Astrocyte (in vitro differentiated cells and primary cell): ENCODE results near the gene ACVR2B. TPM values are rescaled to one million over a fixed set of nuclear protein-coding genes. Genes with fewer than 3 reads are reported as not detected.

Experiments
- DNase-seq: peaks from one replicate; pipeline ENCODE4 v3.0.0-alpha.2; 2010; ENCODE audit warnings: low read depth
- FAIRE-seq: peaks from 2 replicates; lab custom pipeline; 2011; peaks lifted over from hg19 to GRCh38; lab: Jason Lieb, UNC
- H2AFZ ChIP-seq: 2 replicates; pipeline ENCODE4 v1.6.0; 2012; ENCODE audit warnings: low read depth, low read length, inconsistent platforms
- H3K27ac ChIP-seq: 2 replicates; pipeline ENCODE4 v1.5.1; 2011; ENCODE audit warnings: low read depth, low read length, inconsistent platforms
- H3K27me3 ChIP-seq: 2 replicates; pipeline ENCODE4 v1.6.0; 2011; ENCODE audit warnings: low read length, inconsistent platforms; ENCODE audit not compliant: insufficient read depth
- H3K36me3 ChIP-seq: 2 replicates; pipeline ENCODE4 v1.5.1; 2011; ENCODE audit warnings: low read length, inconsistent platforms; ENCODE audit not compliant: insufficient read depth
- H3K4me1 ChIP-seq: 2 replicates; pipeline ENCODE4 v1.5.1; 2011; ENCODE audit warnings: low read length, inconsistent platforms; ENCODE audit not compliant: insufficient read depth
- H3K4me2 ChIP-seq: 2 replicates; pipeline ENCODE4 v1.6.0; 2012; ENCODE audit warnings: low read length, inconsistent platforms
- H3K4me3 ChIP-seq: 2 replicates; pipeline ENCODE4 v1.5.1; 2011; ENCODE audit warnings: low read depth, mild to moderate bottlenecking, low read length, inconsistent platforms; ENCODE audit not compliant: insufficient read depth
- H3K79me2 ChIP-seq: 2 replicates; pipeline ENCODE4 v1.6.0; 2012; ENCODE audit warnings: mild to moderate bottlenecking, low read length, inconsistent platforms; ENCODE audit not compliant: insufficient read depth
- H3K9ac ChIP-seq: 2 replicates; pipeline ENCODE4 v1.6.0; 2012; ENCODE audit warnings: mild to moderate bottlenecking, low read length, inconsistent platforms
- H3K9me3 ChIP-seq: 2 replicates; pipeline ENCODE4 v1.5.1; 2012; ENCODE audit warnings: low read depth, mild to moderate bottlenecking, low read length, inconsistent platforms; ENCODE audit not compliant: insufficient read depth
- H4K20me1 ChIP-seq: 2 replicates; pipeline ENCODE4 v1.6.0; 2012; ENCODE audit warnings: low read length, inconsistent platforms; ENCODE audit not compliant: insufficient read depth
- H3K27ac Mint-ChIP-seq: one replicate; pipeline ENCODE4 v1.8.0; 2021; ENCODE audit warnings: mild to moderate bottlenecking, mixed read lengths; ENCODE audit not compliant: unreplicated experiment
- H3K27me3 Mint-ChIP-seq: one replicate; pipeline ENCODE4 v1.8.0; 2021; ENCODE audit warnings: low read depth, mixed read lengths; ENCODE audit not compliant: unreplicated experiment
- H3K36me3 Mint-ChIP-seq: one replicate; pipeline ENCODE4 v1.8.0; 2021; ENCODE audit warnings: low read depth, mixed read lengths; ENCODE audit not compliant: unreplicated experiment
- H3K4me1 Mint-ChIP-seq: one replicate; pipeline ENCODE4 v1.8.0; 2021; ENCODE audit warnings: low read depth, mixed read lengths; ENCODE audit not compliant: unreplicated experiment
- H3K4me3 Mint-ChIP-seq: one replicate; pipeline ENCODE4 v1.8.0; 2021; ENCODE audit warnings: mild to moderate bottlenecking, moderate library complexity, mixed read lengths; ENCODE audit not compliant: unreplicated experiment
- H3K9me3 Mint-ChIP-seq: one replicate; pipeline ENCODE4 v1.8.0; 2021; ENCODE audit warnings: mild to moderate bottlenecking, mixed read lengths; ENCODE audit not compliant: unreplicated experiment
- CTCF ChIP-seq: IDR thresholded peaks from 2 replicates; pipeline ENCODE4 v1.5.1; 2011; ENCODE audit warnings: low read depth, mild to moderate bottlenecking, inconsistent platforms, low read length, moderate library complexity; ENCODE audit not compliant: insufficient read depth
- EZH2 ChIP-seq: IDR thresholded peaks from 2 replicates; pipeline ENCODE4 v1.6.1; 2012; ENCODE audit warnings: mild to moderate bottlenecking, low read length, inconsistent platforms; ENCODE audit not compliant: insufficient read depth
- total RNA-seq: library from RNA; stranded (reverse); gene quantifications from 2 replicates; pipeline ENCODE4 v1.2.1, GENCODE V29; 2021

ACVR2B gene
- total RNA-seq, 1 donor from 2014 or later, result 14.7 TPM

- H3K27me3 Mint-ChIP-seq, result no peaks in the 10 kb centered on the region
- TF ChIP-seq CTCF (no peak), EZH2 (no peak)
- no peak for DNase-seq
Observed at GRCh38 chr3:38476157-38476756, 22.6 kb downstream of the ACVR2B start.

GRCh38 chr3:38477057-38477820 lies 23.5 kb downstream of the ACVR2B start:
- H3K27me3 Mint-ChIP-seq, result no peaks in the 10 kb centered on the region
- H3K27me3 ChIP-seq, result no peaks in the 10 kb centered on the region
- H2AFZ ChIP-seq, result no peak overlapping the region
- no peak overlapping the region for H3K4me2 ChIP-seq
- no peak for DNase-seq
- no peak overlapping the region for H3K4me3 ChIP-seq
- H3K79me2 ChIP-seq, result peaks cover 3% of the 10 kb centered on the region
- no peaks in the 10 kb centered on the region for H3K4me1 ChIP-seq
- H3K9me3 Mint-ChIP-seq, result peaks cover 3% of the 10 kb centered on the region
- H3K36me3 Mint-ChIP-seq, result peaks cover 5% of the 10 kb centered on the region
- peaks cover 10% of the 10 kb centered on the region for H3K4me1 Mint-ChIP-seq
- TF ChIP-seq EZH2 (no peak), CTCF (no peak)
- H4K20me1 ChIP-seq, result peaks cover 26% of the 10 kb centered on the region
- H3K4me3 Mint-ChIP-seq, result peak overlapping the region; percentile 27
- H3K27ac ChIP-seq, result no peak overlapping the region
- no peaks in the 10 kb centered on the region for H3K9me3 ChIP-seq
- H3K27ac Mint-ChIP-seq, result no peak overlapping the region
- no peak overlapping the region for H3K9ac ChIP-seq
- FAIRE-seq, result no peak
- no peaks in the 10 kb centered on the region for H3K36me3 ChIP-seq

More at GRCh38 chr3:38476157-38476756, 22.6 kb downstream of the ACVR2B start:
- FAIRE-seq, result no peak
- H3K4me1 ChIP-seq, result no peaks in the 10 kb centered on the region
- no peak overlapping the region for H3K27ac Mint-ChIP-seq
- peaks cover 3% of the 10 kb centered on the region for H3K9me3 Mint-ChIP-seq
- H3K36me3 Mint-ChIP-seq, result peaks cover 5% of the 10 kb centered on the region
- H3K79me2 ChIP-seq, result peaks cover 3% of the 10 kb centered on the region
- H3K27me3 ChIP-seq, result no peaks in the 10 kb centered on the region
- H4K20me1 ChIP-seq, result peaks cover 26% of the 10 kb centered on the region
- H3K27ac ChIP-seq, result no peak overlapping the region
- no peaks in the 10 kb centered on the region for H3K36me3 ChIP-seq
- no peak overlapping the region for H2AFZ ChIP-seq
- no peak overlapping the region for H3K4me3 ChIP-seq
- H3K4me2 ChIP-seq, result no peak overlapping the region
- H3K4me1 Mint-ChIP-seq, result peaks cover 10% of the 10 kb centered on the region
- H3K9ac ChIP-seq, result no peak overlapping the region
- no peaks in the 10 kb centered on the region for H3K9me3 ChIP-seq
- no peak overlapping the region for H3K4me3 Mint-ChIP-seq
